NB4 (cell line): ENCODE data around the gene MACROD2.

Source experiments
- DNase-seq: peaks from one replicate; pipeline ENCODE4 v3.0.0; 2010; ENCODE audit warnings: low read depth
- H3K4me3 ChIP-seq: one replicate; pipeline ENCODE4 v1.5.1; 2011; ENCODE audit warnings: mild to moderate bottlenecking, low read depth, low read length, moderate library complexity
- MYC ChIP-seq: IDR thresholded peaks from 2 replicates; pipeline ENCODE4 v1.6.1; 2011; ENCODE audit warnings: low read depth, low read length
- POLR2A ChIP-seq: IDR thresholded peaks from 2 replicates; pipeline ENCODE4 v1.6.1; 2011; ENCODE audit warnings: mild to moderate bottlenecking; ENCODE audit not compliant: insufficient read length; ENCODE audit errors: extremely low read depth
- TF ChIP-seq, protein P1 (sequence below): IDR thresholded peaks from 2 replicates; pipeline ENCODE4 v1.6.1; 2011; ENCODE audit warnings: low read depth, low read length
- TF ChIP-seq, protein P2 (sequence below): IDR thresholded peaks from one replicate; pipeline ENCODE4 v1.5.1; 2012; ENCODE audit warnings: low read depth, low read length

MACROD2 gene

GRCh38 chr20:16000112-16000511 lies 2004.8 kb downstream of the MACROD2 start:
- no peak overlapping the region for H3K4me3 ChIP-seq
- TF ChIP-seq, protein P1, sequence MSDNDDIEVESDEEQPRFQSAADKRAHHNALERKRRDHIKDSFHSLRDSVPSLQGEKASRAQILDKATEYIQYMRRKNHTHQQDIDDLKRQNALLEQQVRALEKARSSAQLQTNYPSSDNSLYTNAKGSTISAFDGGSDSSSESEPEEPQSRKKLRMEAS = no peak
- TF ChIP-seq MYC (no peak), POLR2A (no peak)
- TF ChIP-seq, protein P2, sequence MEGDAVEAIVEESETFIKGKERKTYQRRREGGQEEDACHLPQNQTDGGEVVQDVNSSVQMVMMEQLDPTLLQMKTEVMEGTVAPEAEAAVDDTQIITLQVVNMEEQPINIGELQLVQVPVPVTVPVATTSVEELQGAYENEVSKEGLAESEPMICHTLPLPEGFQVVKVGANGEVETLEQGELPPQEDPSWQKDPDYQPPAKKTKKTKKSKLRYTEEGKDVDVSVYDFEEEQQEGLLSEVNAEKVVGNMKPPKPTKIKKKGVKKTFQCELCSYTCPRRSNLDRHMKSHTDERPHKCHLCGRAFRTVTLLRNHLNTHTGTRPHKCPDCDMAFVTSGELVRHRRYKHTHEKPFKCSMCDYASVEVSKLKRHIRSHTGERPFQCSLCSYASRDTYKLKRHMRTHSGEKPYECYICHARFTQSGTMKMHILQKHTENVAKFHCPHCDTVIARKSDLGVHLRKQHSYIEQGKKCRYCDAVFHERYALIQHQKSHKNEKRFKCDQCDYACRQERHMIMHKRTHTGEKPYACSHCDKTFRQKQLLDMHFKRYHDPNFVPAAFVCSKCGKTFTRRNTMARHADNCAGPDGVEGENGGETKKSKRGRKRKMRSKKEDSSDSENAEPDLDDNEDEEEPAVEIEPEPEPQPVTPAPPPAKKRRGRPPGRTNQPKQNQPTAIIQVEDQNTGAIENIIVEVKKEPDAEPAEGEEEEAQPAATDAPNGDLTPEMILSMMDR = no peak
- no peak for DNase-seq

- no peak for DNase-seq
- H3K4me3 ChIP-seq = no peak overlapping the region
- TF ChIP-seq POLR2A = no peak
- TF ChIP-seq, protein P2 = no peak
- TF ChIP-seq, protein P1 = no peak
Observed at GRCh38 chr20:16001286-16001685, 2006.0 kb downstream of the MACROD2 start.

- no peak overlapping the region for H3K4me3 ChIP-seq
- TF ChIP-seq POLR2A (no peak), MYC (no peak)
- TF ChIP-seq, protein P2 = no peak
- TF ChIP-seq, protein P1 = no peak
- DNase-seq = no peak
Observed at GRCh38 chr20:16003310-16003709, 2008.0 kb downstream of the MACROD2 start.

DNA sequence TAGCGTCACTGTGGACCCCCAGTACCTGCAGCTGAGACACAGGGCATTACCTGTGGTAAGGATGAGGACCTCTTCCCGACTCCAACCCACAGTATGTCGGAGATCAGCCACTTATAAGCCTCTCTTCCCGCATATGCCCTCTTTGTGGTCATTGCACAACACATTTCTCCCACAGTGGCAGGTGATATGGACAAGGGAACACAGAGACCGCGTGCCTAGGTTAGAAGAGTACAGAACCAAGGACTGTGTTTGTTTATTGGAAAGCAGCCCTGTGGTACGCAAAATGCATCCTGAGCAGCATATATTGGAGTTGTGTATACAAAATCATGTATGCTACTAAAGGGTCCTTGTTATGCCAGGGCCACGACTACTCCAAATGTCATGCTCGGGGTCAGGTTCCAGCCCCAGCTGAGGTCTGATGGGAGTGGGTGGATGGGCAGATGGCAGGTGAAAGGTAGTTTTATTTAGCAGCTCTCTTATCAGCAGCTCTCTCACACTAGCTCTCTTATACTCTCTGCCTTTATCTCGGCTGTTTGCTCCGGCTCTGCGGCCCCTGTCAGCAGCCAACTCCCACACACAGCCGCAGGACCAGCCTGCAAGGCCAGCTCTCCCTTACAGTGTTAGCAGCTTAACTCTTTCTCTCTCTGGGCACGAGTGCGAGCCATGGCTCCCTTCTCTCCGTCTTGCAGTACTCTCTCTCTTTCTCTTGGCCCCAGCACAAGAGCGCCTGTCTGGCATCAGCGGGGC lies 2009.0 kb downstream of the MACROD2 start:
- no peak for DNase-seq
- no peak for TF ChIP-seq MYC
- no peak for TF ChIP-seq POLR2A
- TF ChIP-seq, protein P1 = no peak
- TF ChIP-seq, protein P2 = no peak
- no peak overlapping the region for H3K4me3 ChIP-seq

DNA sequence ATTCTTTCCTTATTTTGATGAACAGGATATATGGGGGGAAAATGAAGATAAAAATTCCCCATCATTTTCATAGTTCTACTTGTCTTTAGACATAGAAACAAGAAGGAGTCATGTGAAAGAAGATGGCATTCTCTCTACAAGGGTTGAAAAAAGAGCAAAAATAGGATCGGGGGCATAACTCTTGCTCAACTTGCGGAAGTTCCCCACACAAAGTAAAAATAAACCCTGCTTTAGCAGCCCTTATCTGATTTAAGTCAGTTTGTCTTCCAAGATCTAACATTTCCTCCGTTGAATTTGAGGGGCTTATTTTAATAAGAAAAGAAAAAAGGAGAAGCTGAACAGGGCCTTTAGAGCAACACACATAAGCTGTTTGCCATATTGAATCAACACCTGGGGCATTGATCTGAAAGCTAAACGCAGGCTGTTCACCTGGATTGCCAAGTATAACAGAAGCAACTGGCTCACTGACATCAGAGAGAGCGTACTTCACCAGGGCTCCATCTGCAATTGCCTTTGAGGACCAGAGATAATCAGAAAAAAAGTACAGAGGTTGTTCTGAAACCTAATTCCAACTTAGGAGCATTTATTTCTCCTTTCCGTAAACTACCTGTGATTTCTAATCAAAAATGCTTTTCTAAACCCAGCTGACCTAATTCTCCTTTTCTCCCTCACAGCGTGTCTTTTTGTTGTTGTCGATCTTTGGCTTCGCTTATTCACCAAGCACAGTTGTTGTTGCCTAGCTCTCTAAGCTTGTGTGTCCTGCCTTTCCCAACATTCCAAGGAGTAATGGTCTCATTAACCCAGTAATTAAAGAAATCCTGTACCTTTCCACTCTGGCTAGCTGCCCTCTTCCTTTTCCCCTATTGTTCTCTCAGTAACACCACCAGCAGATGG lies 2010.0 kb downstream of the MACROD2 start:
- H3K4me3 ChIP-seq = no peak overlapping the region
- no peak for TF ChIP-seq POLR2A
- TF ChIP-seq, protein P2 = no peak
- no peak for TF ChIP-seq MYC
- TF ChIP-seq, protein P1 = no peak
- DNase-seq = no peak
